Measurements from ENCODE around the gene SCAPER. TPM values are rescaled to one million over a fixed set of nuclear protein-coding genes. Genes with fewer than 3 reads are reported as not detected.

The SCAPER gene
- total and polyA plus RNA-seq, 2 of the 4 experiments (the other 2 are of a cell fraction), result 2.9 to 9.7 TPM

GRCh38 chr15:76714950-76715349 lies 190.2 kb downstream of the SCAPER start:
- no peak overlapping the region for H2BK5ac ChIP-seq (ENCODE audit: low read depth, low read length, poor library complexity, severe bottlenecking)
- no peak overlapping the region for H2AK5ac ChIP-seq (ENCODE audit: low read depth, low read length)
- no peak overlapping the region for H3K14ac ChIP-seq (replicated peaks; ENCODE audit: low read depth, low read length)
- no peak overlapping the region for H3K27ac ChIP-seq (ENCODE audit: insufficient read depth, low read length)
- WGBS, 2 experiments (ENCODE audit: extremely low coverage in 2 of 2, insufficient read length in 1 of 2), result 100% methylated on average over 1 of the region's 4 CpGs; no CpG with 5 or more reads in 1 of the 2 experiments
- in situ Hi-C loops (cut with MboI; ENCODE audit: low sequenced_read_pairs), result no loop called here
- H2BK15ac ChIP-seq (ENCODE audit: low read depth, low read length), result no peak overlapping the region
- H2BK120ac ChIP-seq (ENCODE audit: low read depth, low read length), result no peak overlapping the region
- intact Hi-C loops (cut with micrococcal nuclease), result no loop called here
- no peaks in the 10 kb centered on the region for H3K9me1 ChIP-seq (ENCODE audit: insufficient read depth, low read length)
- H3K9ac ChIP-seq (ENCODE audit: low read depth, low read length), result no peak overlapping the region
- no peaks in the 10 kb centered on the region for H4K20me1 ChIP-seq (ENCODE audit: insufficient read depth, low read length)
- no TSS peak for BruUV-seq (replicated peaks)
- H4K5ac ChIP-seq (ENCODE audit: low read depth, low read length), result no peak overlapping the region
- H3K23ac ChIP-seq (ENCODE audit: low read depth, low read length), result no peak overlapping the region
- 0 out of 2 replicates have a peak, but pooled peaks cover 1% of the 10 kb centered on the region for H3K36me3 ChIP-seq (ENCODE audit: control insufficient read depth, insufficient read depth, low read length)
- H3K9me3 ChIP-seq (ENCODE audit: control insufficient read depth, insufficient read depth, low read length), result peaks cover 8% of the 10 kb centered on the region
- no peak for ATAC-seq (ENCODE audit: low read depth)
- TF ChIP-seq FOS (IDR thresholded peaks at IDR 0.05; ENCODE audit: low read depth, low read length) (no peak), ELK1 (IDR thresholded peaks at IDR 0.05; ENCODE audit: borderline replicate concordance, low read depth, low read length) (no peak), USF2 (IDR thresholded peaks at IDR 0.05; ENCODE audit: low read depth, low read length) (no peak), CTCF (conservative IDR thresholded peaks at IDR 0.05; ENCODE audit: low read depth, low read length) (no peak)
- dilution Hi-C loops (cut with HindIII; ENCODE audit: low sequenced_read_pairs, unreplicated experiment), result no loop called here
- DNase-seq, result no peak
- no peak overlapping the region for H2AFZ ChIP-seq (replicated peaks; ENCODE audit: low read length, poor library complexity)
- no peaks in the 10 kb centered on the region for H3K4me1 ChIP-seq (ENCODE audit: control insufficient read depth, insufficient read depth, low read length)
- H3K4ac ChIP-seq (ENCODE audit: low read depth, low read length), result no peak overlapping the region
- H3K4me2 ChIP-seq (ENCODE audit: low read depth, low read length), result no peak overlapping the region
- no peak overlapping the region for H3K56ac ChIP-seq (ENCODE audit: extremely low read depth, insufficient read depth, low read length)
- no peak overlapping the region for H4K91ac ChIP-seq (ENCODE audit: insufficient read depth, low read depth, low read length)
- ChIA-PET POLR2A (ENCODE audit: unreplicated experiment) (no interaction called here), CTCF (no interaction called here)
- no peaks in the 10 kb centered on the region for H3K27me3 ChIP-seq (ENCODE audit: control insufficient read depth, insufficient read depth, low read length)
- no peak overlapping the region for H3K18ac ChIP-seq (ENCODE audit: low read depth, low read length)
- H3K4me3 ChIP-seq (ENCODE audit: insufficient read depth, low read depth, low read length), result no peak overlapping the region
- no peak overlapping the region for H4K8ac ChIP-seq (ENCODE audit: low read depth in 2 of 2, low read length in 2 of 2)
- H2BK20ac ChIP-seq (ENCODE audit: low read depth, low read length), result no peak overlapping the region
- H3K79me1 ChIP-seq (ENCODE audit: low read depth in 1 of 2, low read length in 2 of 2), result peaks cover 0 to 5% of the 10 kb centered on the region in 2 experiments; a peak in 1 of 4 replicates
- no peak overlapping the region for H2AK9ac ChIP-seq (replicated peaks; ENCODE audit: low read depth, low read length, poor library complexity)
